Measurements from ENCODE around the gene CADPS.

CADPS gene

DNA sequence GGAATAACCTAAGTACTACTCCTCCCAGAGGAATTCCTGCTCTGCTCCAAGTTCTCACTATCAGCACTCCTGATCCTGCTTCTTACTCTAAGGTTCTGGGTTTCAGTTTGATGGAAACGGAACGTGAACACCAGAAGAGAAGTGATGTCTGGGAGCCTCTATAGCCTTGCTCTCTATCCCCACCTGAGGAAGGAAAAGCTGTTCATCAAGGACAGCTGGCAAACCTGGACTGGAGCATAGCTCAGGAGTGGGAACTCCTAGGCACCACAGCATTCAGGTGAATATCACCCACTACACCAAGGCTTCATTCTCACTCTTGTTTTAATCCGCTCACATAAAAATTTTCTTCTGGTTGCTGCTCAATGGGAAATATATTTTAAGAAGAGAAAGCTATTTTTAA lies 13.0 kb upstream of the CADPS start:
- H3K27me3 Mint-ChIP-seq = no peaks in the 10 kb centered on the region
- no peaks in the 10 kb centered on the region for H3K36me3 Mint-ChIP-seq (ENCODE audit: low read depth)
- no peak overlapping the region for H3K4me3 Mint-ChIP-seq
- H3K9me3 Mint-ChIP-seq = no peaks in the 10 kb centered on the region
- intact Hi-C loops (cut with micrococcal nuclease) = no loop called here
- no peaks in the 10 kb centered on the region for H3K4me1 Mint-ChIP-seq (ENCODE audit: low read depth)
- no peak overlapping the region for H3K27ac Mint-ChIP-seq

GRCh38 chr3:62885136-62885535 lies 9.9 kb upstream of the CADPS start:
- Mint-ChIP-seq H3K27me3 (no peaks in the 10 kb centered on the region), H3K27ac (no peak overlapping the region), H3K4me3 (no peak overlapping the region), H3K4me1 (ENCODE audit: low read depth) (no peaks in the 10 kb centered on the region), H3K36me3 (ENCODE audit: low read depth) (no peaks in the 10 kb centered on the region), H3K9me3 (no peaks in the 10 kb centered on the region)
- intact Hi-C loops (cut with micrococcal nuclease) = no loop called here

DNA sequence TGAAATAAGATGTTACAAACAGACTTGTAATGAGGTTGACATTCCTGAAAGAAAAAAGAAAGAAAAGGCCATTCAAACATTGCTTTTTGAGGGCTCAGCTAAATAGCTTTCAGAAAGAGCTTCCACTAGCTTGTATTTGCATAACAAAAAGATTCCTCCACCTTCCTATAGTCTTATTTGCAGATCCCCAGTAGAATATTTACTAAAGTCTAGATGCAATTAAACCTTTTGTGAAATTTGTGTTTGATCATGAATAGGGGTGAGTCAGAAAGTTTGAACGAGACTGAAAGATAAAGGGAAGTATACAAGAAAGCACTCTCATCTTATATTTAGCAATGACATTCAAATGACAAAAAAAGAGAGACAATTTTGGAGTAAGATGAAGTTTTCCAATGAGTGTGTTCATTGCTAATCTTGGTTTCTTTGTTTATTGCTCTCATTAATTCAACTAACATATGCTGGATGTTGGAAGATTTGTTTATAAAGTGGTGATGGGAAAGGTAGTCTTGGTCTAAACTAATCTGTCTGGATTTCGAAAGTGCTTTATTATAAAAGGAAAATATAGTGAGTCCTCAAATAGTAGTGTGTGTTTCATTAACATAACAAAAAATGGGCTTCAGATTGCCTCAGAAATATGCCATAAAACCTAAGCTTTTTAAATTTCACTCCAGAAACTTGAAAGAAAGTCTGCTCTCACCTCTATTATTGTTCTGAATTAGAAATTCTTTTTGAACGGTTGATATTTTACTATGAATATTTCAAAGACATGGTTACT lies 9.1 kb upstream of the CADPS start:
- no peak overlapping the region for H3K27ac Mint-ChIP-seq
- H3K9me3 Mint-ChIP-seq = no peaks in the 10 kb centered on the region
- no peaks in the 10 kb centered on the region for H3K27me3 Mint-ChIP-seq
- no peaks in the 10 kb centered on the region for H3K4me1 Mint-ChIP-seq (ENCODE audit: low read depth)
- no peaks in the 10 kb centered on the region for H3K36me3 Mint-ChIP-seq (ENCODE audit: low read depth)
- intact Hi-C loops (cut with micrococcal nuclease) = no loop called here
- H3K4me3 Mint-ChIP-seq = no peak overlapping the region

DNA sequence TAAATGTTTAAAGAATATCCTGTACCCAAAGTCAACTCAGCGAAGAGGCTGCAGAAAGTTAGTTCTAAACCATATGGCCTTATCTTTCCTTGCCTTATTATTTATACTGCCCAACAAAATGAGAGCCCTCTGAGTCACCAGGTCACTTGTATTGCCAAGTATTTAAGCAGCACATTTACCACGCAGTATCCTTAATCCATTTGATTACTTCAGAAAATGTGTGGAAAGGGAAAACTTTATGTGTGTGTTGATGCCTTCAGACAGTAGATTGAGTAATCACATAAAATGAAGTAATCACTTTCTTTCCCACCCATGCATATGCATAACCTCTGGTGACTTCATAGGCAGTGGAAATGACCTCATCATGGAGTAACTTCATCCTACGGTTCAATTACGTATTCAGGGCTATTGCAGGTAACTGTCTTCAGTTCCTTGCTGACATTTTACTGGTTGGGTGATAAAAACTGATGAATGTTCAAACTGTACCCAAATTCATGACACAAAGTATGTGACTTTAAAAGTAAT lies 7.5 kb upstream of the CADPS start:
- H3K4me3 Mint-ChIP-seq = no peak overlapping the region
- intact Hi-C loops (cut with micrococcal nuclease) = no loop called here
- H3K27me3 Mint-ChIP-seq = no peaks in the 10 kb centered on the region
- no peaks in the 10 kb centered on the region for H3K4me1 Mint-ChIP-seq (ENCODE audit: low read depth)
- H3K9me3 Mint-ChIP-seq = no peaks in the 10 kb centered on the region
- no peaks in the 10 kb centered on the region for H3K36me3 Mint-ChIP-seq (ENCODE audit: low read depth)
- no peak overlapping the region for H3K27ac Mint-ChIP-seq

- Mint-ChIP-seq H3K9me3 (no peaks in the 10 kb centered on the region), H3K4me3 (no peak overlapping the region), H3K36me3 (ENCODE audit: low read depth) (no peaks in the 10 kb centered on the region), H3K4me1 (ENCODE audit: low read depth) (no peaks in the 10 kb centered on the region), H3K27me3 (peaks cover 43% of the 10 kb centered on the region), H3K27ac (no peak overlapping the region)
- intact Hi-C loops (cut with micrococcal nuclease) = no loop called here
Observed at GRCh38 chr3:62876064-62876463, 848 bp upstream of the CADPS start.

- Mint-ChIP-seq H3K9me3 (no peaks in the 10 kb centered on the region), H3K27me3 (peaks cover 43% of the 10 kb centered on the region), H3K27ac (no peak overlapping the region), H3K4me3 (no peak overlapping the region), H3K4me1 (ENCODE audit: low read depth) (no peaks in the 10 kb centered on the region), H3K36me3 (ENCODE audit: low read depth) (no peaks in the 10 kb centered on the region)
- intact Hi-C loops (cut with micrococcal nuclease) = no loop called here
Observed at GRCh38 chr3:62875558-62876002, 364 bp upstream of the CADPS start.

- Mint-ChIP-seq H3K4me1 (ENCODE audit: low read depth) (no peaks in the 10 kb centered on the region), H3K27ac (no peak overlapping the region), H3K9me3 (no peaks in the 10 kb centered on the region), H3K36me3 (ENCODE audit: low read depth) (no peaks in the 10 kb centered on the region), H3K27me3 (peaks cover 43% of the 10 kb centered on the region), H3K4me3 (no peak overlapping the region)
- intact Hi-C loops (cut with micrococcal nuclease) = no loop called here
Observed at GRCh38 chr3:62873761-62874710, 1.2 kb downstream of the CADPS start.

DNA sequence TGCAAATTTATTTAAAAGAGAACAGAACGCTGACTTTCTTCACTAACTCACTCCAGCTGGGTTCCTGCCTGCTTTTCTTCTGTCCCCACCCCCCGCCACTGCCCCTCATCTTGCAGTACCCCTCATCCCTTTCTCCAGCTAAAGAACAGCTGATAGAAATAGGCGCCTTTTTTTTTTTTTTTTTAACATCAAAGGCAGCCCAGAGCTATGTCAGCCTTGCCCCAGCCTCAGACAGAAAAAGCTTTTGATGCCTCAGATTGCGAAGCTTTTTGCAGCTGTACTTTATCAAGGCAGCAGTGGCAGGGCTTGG lies 1.8 kb downstream of the CADPS start:
- Mint-ChIP-seq H3K27ac (no peak overlapping the region), H3K4me1 (ENCODE audit: low read depth) (no peaks in the 10 kb centered on the region), H3K27me3 (peaks cover 43% of the 10 kb centered on the region), H3K36me3 (ENCODE audit: low read depth) (no peaks in the 10 kb centered on the region), H3K4me3 (no peak overlapping the region), H3K9me3 (no peaks in the 10 kb centered on the region)
- intact Hi-C loops (cut with micrococcal nuclease) = no loop called here

GRCh38 chr3:62872318-62872717 lies 2.9 kb downstream of the CADPS start:
- no peak overlapping the region for H3K4me3 Mint-ChIP-seq
- H3K9me3 Mint-ChIP-seq = no peaks in the 10 kb centered on the region
- H3K4me1 Mint-ChIP-seq (ENCODE audit: low read depth) = no peaks in the 10 kb centered on the region
- intact Hi-C loops (cut with micrococcal nuclease) = no loop called here
- no peak overlapping the region for H3K27ac Mint-ChIP-seq
- peaks cover 43% of the 10 kb centered on the region for H3K27me3 Mint-ChIP-seq
- no peaks in the 10 kb centered on the region for H3K36me3 Mint-ChIP-seq (ENCODE audit: low read depth)

DNA sequence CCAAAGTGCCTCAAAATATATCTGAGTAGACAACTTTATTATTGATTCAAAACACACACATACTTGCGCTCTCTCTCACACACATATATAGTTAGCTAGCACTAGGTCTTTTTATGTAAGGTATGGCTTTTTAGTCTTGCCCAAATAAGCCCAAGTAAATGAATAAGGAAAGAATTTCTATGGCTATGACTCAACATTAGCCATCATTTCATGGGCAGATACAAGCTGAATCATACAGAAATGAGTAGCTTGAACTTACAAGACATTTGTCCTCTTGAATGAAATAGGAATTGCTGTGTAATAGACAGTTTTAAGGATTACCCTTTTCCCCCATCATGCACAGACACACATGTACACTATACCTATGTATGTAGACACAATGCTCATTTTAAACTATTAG lies 4.9 kb downstream of the CADPS start:
- Mint-ChIP-seq H3K9me3 (no peaks in the 10 kb centered on the region), H3K4me3 (no peak overlapping the region), H3K4me1 (ENCODE audit: low read depth) (no peaks in the 10 kb centered on the region), H3K27ac (no peak overlapping the region), H3K27me3 (peaks cover 27% of the 10 kb centered on the region), H3K36me3 (ENCODE audit: low read depth) (no peaks in the 10 kb centered on the region)
- intact Hi-C loops (cut with micrococcal nuclease) = no loop called here

DNA sequence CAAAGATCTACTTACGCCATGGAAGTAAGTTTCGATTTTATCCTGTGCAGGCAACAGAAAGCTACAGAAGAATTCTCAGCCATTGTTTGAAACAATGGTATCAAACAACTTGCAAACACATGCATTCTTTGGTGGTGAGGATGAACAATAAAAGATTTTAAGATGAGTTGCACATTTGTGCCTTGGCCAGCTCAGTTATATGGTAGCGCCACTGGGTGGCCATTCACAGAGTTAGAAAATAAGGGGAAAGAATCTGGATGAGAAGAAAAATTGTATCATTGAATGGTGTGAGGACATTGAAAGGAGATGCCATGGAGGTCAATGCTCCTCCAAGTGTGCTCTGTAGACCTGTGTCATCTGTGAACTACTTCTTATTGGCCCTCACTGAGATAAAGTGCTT lies 11.6 kb downstream of the CADPS start:
- no peaks in the 10 kb centered on the region for H3K27me3 Mint-ChIP-seq
- H3K4me1 Mint-ChIP-seq (ENCODE audit: low read depth) = no peaks in the 10 kb centered on the region
- H3K9me3 Mint-ChIP-seq = no peaks in the 10 kb centered on the region
- no peak overlapping the region for H3K27ac Mint-ChIP-seq
- no peak overlapping the region for H3K4me3 Mint-ChIP-seq
- intact Hi-C loops (cut with micrococcal nuclease) = no loop called here
- H3K36me3 Mint-ChIP-seq (ENCODE audit: low read depth) = no peaks in the 10 kb centered on the region

GRCh38 chr3:62859203-62859791 lies 15.9 kb downstream of the CADPS start:
- Mint-ChIP-seq H3K36me3 (ENCODE audit: low read depth) (no peaks in the 10 kb centered on the region), H3K4me1 (ENCODE audit: low read depth) (no peaks in the 10 kb centered on the region), H3K4me3 (no peak overlapping the region), H3K27ac (no peak overlapping the region), H3K9me3 (no peaks in the 10 kb centered on the region), H3K27me3 (no peaks in the 10 kb centered on the region)
- intact Hi-C loops (cut with micrococcal nuclease) = no loop called here

DNA sequence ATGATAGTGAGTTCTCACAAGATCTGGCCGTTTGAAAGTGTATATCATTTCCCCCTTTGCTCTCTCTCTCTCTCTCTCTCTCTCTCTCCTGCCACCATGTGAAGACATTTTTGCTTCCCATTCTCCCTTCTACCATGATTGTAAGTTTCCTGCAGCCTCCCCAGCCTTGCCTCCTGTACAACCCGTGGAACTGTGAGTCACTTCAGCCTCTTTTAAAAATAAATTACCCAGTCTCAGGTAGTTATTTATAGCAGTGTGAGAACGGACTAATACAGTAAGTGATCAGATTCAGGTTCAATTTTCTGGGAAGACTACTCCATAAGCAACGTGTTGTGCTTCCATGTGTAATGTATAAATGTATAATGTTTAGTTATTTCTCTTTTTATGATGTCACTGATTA lies 29.2 kb downstream of the CADPS start:
- H3K27me3 Mint-ChIP-seq = no peaks in the 10 kb centered on the region
- H3K36me3 Mint-ChIP-seq (ENCODE audit: low read depth) = no peaks in the 10 kb centered on the region
- peaks cover 10% of the 10 kb centered on the region for H3K9me3 Mint-ChIP-seq
- H3K4me3 Mint-ChIP-seq = no peak overlapping the region
- intact Hi-C loops (cut with micrococcal nuclease) = no loop called here
- no peaks in the 10 kb centered on the region for H3K4me1 Mint-ChIP-seq (ENCODE audit: low read depth)
- H3K27ac Mint-ChIP-seq = no peak overlapping the region

GRCh38 chr3:62843508-62843907 lies 31.7 kb downstream of the CADPS start:
- H3K36me3 Mint-ChIP-seq (ENCODE audit: low read depth) = no peaks in the 10 kb centered on the region
- H3K4me1 Mint-ChIP-seq (ENCODE audit: low read depth) = no peaks in the 10 kb centered on the region
- no peak overlapping the region for H3K4me3 Mint-ChIP-seq
- no peak overlapping the region for H3K27ac Mint-ChIP-seq
- H3K9me3 Mint-ChIP-seq = peaks cover 10% of the 10 kb centered on the region
- intact Hi-C loops (cut with micrococcal nuclease) = no loop called here
- H3K27me3 Mint-ChIP-seq = no peaks in the 10 kb centered on the region
